ENCODE measurements around the gene MED10.

DNA sequence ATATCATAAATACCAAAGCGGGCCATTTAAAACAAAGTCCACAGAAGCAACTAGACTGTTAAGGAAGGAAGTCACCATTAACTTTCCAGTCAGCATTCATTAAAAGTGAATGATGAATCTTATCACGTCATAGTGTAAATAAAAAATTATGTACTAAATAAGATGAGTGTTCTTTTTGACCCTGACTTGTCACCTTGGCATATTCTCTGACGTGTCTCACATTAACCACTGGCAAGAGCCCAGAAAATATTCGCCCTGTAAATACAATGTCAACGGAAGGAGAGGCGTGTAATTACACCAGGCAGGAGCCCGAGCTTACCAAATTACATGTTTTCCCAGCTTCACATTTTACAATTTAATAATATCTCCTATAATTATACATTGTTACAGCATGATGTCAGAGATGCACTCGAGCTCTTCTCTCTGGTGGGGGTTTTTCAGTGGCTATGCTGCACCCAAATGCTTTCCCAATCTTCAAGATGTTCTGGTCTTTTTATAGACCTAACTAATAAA, 41.0 kb upstream of the MED10 start:
- TF ChIP-seq POLR2A (IDR thresholded peaks at IDR 0.05) (no peak), CTCF (IDR thresholded peaks at IDR 0.05) (no peak)
